Right renal pelvis (tissue), 4 donors: ENCODE data around the gene TMED8. TPM values are rescaled to one million over a fixed set of nuclear protein-coding genes. Genes with fewer than 3 reads are reported as not detected.
"Not testable (repeated sequence)": the region's sequence is repeated elsewhere in the genome, so short reads cannot be mapped to it uniquely, and the experiment has no call there.

Experiments
- DNase-seq, 4 donors: peaks; one replicate each; pipeline ENCODE4 v3.0.0-alpha.2; 2013; ENCODE audit warnings: low read depth in 4 of 4, low spot score in 3 of 4, missing footprints in 1 of 4
- polyA plus RNA-seq, 4 donors: library from polyadenylated mRNA; unstranded; fragments of 120-200 nt; gene quantifications; one replicate each; pipeline ENCODE4 v1.2.1, GENCODE V29; 2013; ENCODE audit not compliant: insufficient read length in 4 of 4

The TMED8 gene
- 10 to 100 TPM; 20.2 to 24.9 (median 22.7) TPM for polyA plus RNA-seq

- DNase-seq, result peak; percentile 73 to 80 (median 74)
Measured at GRCh38 chr14:77376771-77377501, at the start of gene TMED8, which contains the start of gene SAMD15. TMED8 (minus strand) TSS chr14:77377094; CDS start chr14:77377053, 41 bp downstream. SAMD15 (plus strand) TSS chr14:77377379; CDS start chr14:77377419, 40 bp downstream.

GRCh38 chr14:77426396-77426795 is 49.5 kb upstream of the TMED8 start:
- DNase-seq, result no peak

- DNase-seq, result no peak
Measured at GRCh38 chr14:77424862-77425261, 48.0 kb upstream of the TMED8 start.

- DNase-seq, result no peak
Measured at GRCh38 chr14:77423423-77423822, 46.5 kb upstream of the TMED8 start, which contains the start of gene NOXRED1. NOXRED1 (minus strand) TSS chr14:77423523; CDS start chr14:77422889, 634 bp downstream.

GRCh38 chr14:77421201-77421600 is 44.3 kb upstream of the TMED8 start:
- no peak for DNase-seq

- no peak for DNase-seq
Measured at GRCh38 chr14:77416836-77417235, 39.9 kb upstream of the TMED8 start.

- DNase-seq, result not testable (repeated sequence)
Measured at GRCh38 chr14:77416098-77416497, 39.2 kb upstream of the TMED8 start.

GRCh38 chr14:77415403-77416030 is 38.6 kb upstream of the TMED8 start:
- not testable (repeated sequence) for DNase-seq

GRCh38 chr14:77409131-77409533 is 32.2 kb upstream of the TMED8 start:
- no peak for DNase-seq

- no peak for DNase-seq
Measured at GRCh38 chr14:77407158-77407557, 30.3 kb upstream of the TMED8 start.

- DNase-seq, result no peak
Measured at GRCh38 chr14:77406718-77407117, 29.8 kb upstream of the TMED8 start.

- DNase-seq, result no peak
Measured at GRCh38 chr14:77406086-77406485, 29.2 kb upstream of the TMED8 start.

GRCh38 chr14:77403768-77404167 is 26.9 kb upstream of the TMED8 start:
- no peak for DNase-seq

- no peak for DNase-seq
Measured at GRCh38 chr14:77400216-77400615, 23.3 kb upstream of the TMED8 start.

- DNase-seq, result no peak
Measured at GRCh38 chr14:77390188-77390587, 13.3 kb upstream of the TMED8 start.

GRCh38 chr14:77378701-77379100 is 1.8 kb upstream of the TMED8 start:
- no peak for DNase-seq

GRCh38 chr14:77377502-77377844 is 579 bp upstream of the TMED8 start:
- DNase-seq, result no peak

- peak in 1 of 4 donors; percentile 26 for DNase-seq
Measured at GRCh38 chr14:77375973-77376770, 722 bp downstream of the TMED8 start.

GRCh38 chr14:77375164-77375950 is 1.5 kb downstream of the TMED8 start:
- DNase-seq, result no peak

- no peak for DNase-seq
Measured at GRCh38 chr14:77372304-77372841, 4.5 kb downstream of the TMED8 start.
